HG03064 (cell line): ENCODE results near the gene FUBP1.
A peak's percentile ranks its signal among the peaks of the same experiment; 100 is the strongest.
"Not testable (repeated sequence)": the region's sequence is repeated elsewhere in the genome, so short reads cannot be mapped to it uniquely, and the experiment has no call there.

Experiments used
- ATAC-seq: cut with Tn5 transposase; IDR thresholded peaks from one replicate; pipeline ENCODE4 v1.9.1; 2021; ENCODE audit warnings: low read depth; ENCODE audit not compliant: unreplicated experiment

FUBP1 gene

GRCh38 chr1:77951328-77951727 lies 27.5 kb downstream of the FUBP1 start:
- ATAC-seq = no peak

GRCh38 chr1:77950873-77951272 lies 28.0 kb downstream of the FUBP1 start:
- ATAC-seq = peak; percentile 51

- ATAC-seq = no peak
Measured at GRCh38 chr1:77948841-77949424, 29.9 kb downstream of the FUBP1 start.

- no peak for ATAC-seq
Measured at GRCh38 chr1:77945345-77945744, 33.5 kb downstream of the FUBP1 start.

- no peak for ATAC-seq
Measured at GRCh38 chr1:77942400-77943140, 36.3 kb downstream of the FUBP1 start.

- no peak for ATAC-seq
Measured at GRCh38 chr1:77940921-77941570, 37.8 kb downstream of the FUBP1 start.

- ATAC-seq = no peak
Measured at GRCh38 chr1:77938651-77939050, 40.2 kb downstream of the FUBP1 start.

- no peak for ATAC-seq
Measured at GRCh38 chr1:77929806-77930205, 49.1 kb downstream of the FUBP1 start.

- ATAC-seq = no peak
Measured at GRCh38 chr1:77927414-77927813, 51.5 kb downstream of the FUBP1 start.

GRCh38 chr1:77926561-77927357 lies 52.1 kb downstream of the FUBP1 start:
- no peak for ATAC-seq

- no peak for ATAC-seq
Measured at GRCh38 chr1:77925956-77926355, 52.9 kb downstream of the FUBP1 start.

- ATAC-seq = no peak
Measured at GRCh38 chr1:77925518-77925917, 53.4 kb downstream of the FUBP1 start.

GRCh38 chr1:77918918-77919317 lies 60.0 kb downstream of the FUBP1 start:
- not testable (repeated sequence) for ATAC-seq

GRCh38 chr1:77910116-77910515 lies 68.8 kb downstream of the FUBP1 start:
- ATAC-seq = no peak

GRCh38 chr1:77906624-77907023 lies 72.2 kb downstream of the FUBP1 start:
- ATAC-seq = no peak

- ATAC-seq = no peak
Measured at GRCh38 chr1:77906019-77906545, 72.8 kb downstream of the FUBP1 start.

- ATAC-seq = no peak
Measured at GRCh38 chr1:77905603-77906002, 73.3 kb downstream of the FUBP1 start.

- ATAC-seq = no peak
Measured at GRCh38 chr1:77900687-77901293, 78.1 kb downstream of the FUBP1 start.

GRCh38 chr1:77899647-77900320 lies 79.1 kb downstream of the FUBP1 start:
- ATAC-seq = no peak
